ENCODE data around the gene SP140. TPM values are rescaled to one million over a fixed set of nuclear protein-coding genes. Genes with fewer than 3 reads are reported as not detected.
"Not testable (repeated sequence)": the region's sequence is repeated elsewhere in the genome, so short reads cannot be mapped to it uniquely, and the experiment has no call there.

Gene SP140
- total and polyA plus RNA-seq, 7 donors, result 0.19 to 0.59 (median 0.35) TPM

DNA sequence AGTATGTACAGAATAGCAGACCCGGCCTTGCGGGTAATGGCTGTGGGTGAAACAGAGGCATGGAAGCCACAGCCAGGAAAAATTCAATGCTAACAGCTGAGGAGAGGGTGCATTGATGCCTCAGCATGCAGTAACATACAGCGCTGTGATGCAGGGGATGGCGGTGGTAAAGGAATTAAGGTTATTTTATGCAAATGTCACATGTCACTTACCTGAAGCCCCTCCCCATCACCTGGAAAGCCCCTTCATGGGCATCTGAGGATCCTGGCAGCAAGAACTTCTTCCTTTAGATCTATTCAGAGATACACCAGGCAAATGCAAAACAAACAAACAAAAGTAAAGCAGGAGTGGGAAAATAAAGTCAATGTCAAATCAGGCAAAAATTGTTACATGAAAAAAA, 4.0 kb upstream of the SP140 start:
- no peaks in the 10 kb centered on the region for H3K4me1 ChIP-seq
- H3K4me3 ChIP-seq, result no peak overlapping the region
- H3K9me3 ChIP-seq, result no peaks in the 10 kb centered on the region
- no peak overlapping the region for H3K27ac ChIP-seq
- DNase-seq, result no peak
- 94 to 99% (median 98%) methylated on average over 4 of the region's 4 CpGs for WGBS, 3 donors
- no peak for ATAC-seq
- H3K36me3 ChIP-seq (ENCODE audit: insufficient read depth in 1 of 2, low read depth in 1 of 2), result peaks cover 0 to 2% of the 10 kb centered on the region in 2 donors
- intact Hi-C loops (cut with DNase I), result no loop called here
- TF ChIP-seq CTCF (IDR thresholded peaks at IDR 0.05), result no peak
- H3K27me3 ChIP-seq (ENCODE audit: insufficient read depth in 3 of 3, low read length in 2 of 3), result no peaks in the 10 kb centered on the region

GRCh38 chr2:230222829-230223228, 2.7 kb upstream of the SP140 start:
- DNase-seq; H3K9me3 ChIP-seq; H3K27me3 ChIP-seq (ENCODE audit: insufficient read depth in 3 of 3, low read length in 2 of 3); ATAC-seq; H3K4me1 ChIP-seq; intact Hi-C loops (cut with DNase I); H3K27ac ChIP-seq; H3K4me3 ChIP-seq; H3K36me3 ChIP-seq (ENCODE audit: insufficient read depth in 1 of 2, low read depth in 1 of 2): not testable (repeated sequence)
- 91 to 96% (median 95%) methylated on average over 4 of the region's 4 CpGs for WGBS, 3 donors

DNA sequence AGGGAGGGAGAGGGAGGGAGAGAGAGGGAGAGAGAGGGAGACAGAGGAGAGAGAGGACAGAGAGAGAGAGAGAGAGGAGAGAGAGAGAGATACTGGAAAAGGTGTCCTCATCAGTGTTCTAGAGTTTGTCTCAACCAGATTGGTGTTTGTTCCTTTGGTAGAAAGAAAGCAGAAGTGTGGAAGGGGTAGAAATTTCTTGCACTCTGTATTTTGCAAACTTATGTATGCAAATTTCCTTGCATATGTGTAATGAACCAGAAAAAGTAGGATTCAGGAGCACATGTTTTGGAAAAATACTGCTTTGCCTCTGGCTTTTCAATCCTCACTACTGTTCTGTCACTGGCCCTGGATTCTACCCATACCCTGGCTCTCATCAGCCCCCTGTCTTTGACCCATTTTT, 1.1 kb upstream of the SP140 start:
- H3K4me3 ChIP-seq, result no peak overlapping the region
- no peaks in the 10 kb centered on the region for H3K4me1 ChIP-seq
- no peak overlapping the region for H3K27ac ChIP-seq
- DNase-seq (no peak), ATAC-seq (no peak)
- no peaks in the 10 kb centered on the region for H3K9me3 ChIP-seq
- no peak for TF ChIP-seq CTCF (IDR thresholded peaks at IDR 0.05)
- intact Hi-C loops (cut with DNase I), result no loop called here
- no peaks in the 10 kb centered on the region for H3K36me3 ChIP-seq (ENCODE audit: insufficient read depth in 1 of 2, low read depth in 1 of 2)
- no peaks in the 10 kb centered on the region for H3K27me3 ChIP-seq (ENCODE audit: insufficient read depth in 3 of 3, low read length in 2 of 3)

- intact Hi-C loops (cut with DNase I), result no loop called here
- no peaks in the 10 kb centered on the region for H3K27me3 ChIP-seq (ENCODE audit: insufficient read depth in 3 of 3, low read length in 2 of 3)
- DNase-seq, result no peak
- no peak for ATAC-seq
- no peaks in the 10 kb centered on the region for H3K4me1 ChIP-seq
- WGBS, 3 donors, result 86 to 91% (median 90%) methylated on average over 4 of the region's 4 CpGs
- H3K36me3 ChIP-seq (ENCODE audit: insufficient read depth in 1 of 2, low read depth in 1 of 2), result no peaks in the 10 kb centered on the region
- no peaks in the 10 kb centered on the region for H3K9me3 ChIP-seq
- H3K27ac ChIP-seq, result no peak overlapping the region
- TF ChIP-seq CTCF (IDR thresholded peaks at IDR 0.05), result no peak
- H3K4me3 ChIP-seq, result no peak overlapping the region
Observed at GRCh38 chr2:230226051-230226551, 565 bp downstream of the SP140 start.

GRCh38 chr2:230227216-230227615, 1.7 kb downstream of the SP140 start:
- no peak overlapping the region for H3K27ac ChIP-seq
- DNase-seq (no peak), ATAC-seq (no peak)
- H3K9me3 ChIP-seq, result no peaks in the 10 kb centered on the region
- H3K4me1 ChIP-seq, result no peaks in the 10 kb centered on the region
- H3K27me3 ChIP-seq (ENCODE audit: insufficient read depth in 3 of 3, low read length in 2 of 3), result no peaks in the 10 kb centered on the region
- TF ChIP-seq CTCF (IDR thresholded peaks at IDR 0.05), result no peak
- no peaks in the 10 kb centered on the region for H3K36me3 ChIP-seq (ENCODE audit: insufficient read depth in 1 of 2, low read depth in 1 of 2)
- 80 to 86% (median 85%) methylated on average over 3 of the region's 3 CpGs for WGBS, 3 donors
- H3K4me3 ChIP-seq, result no peak overlapping the region
- intact Hi-C loops (cut with DNase I), result no loop called here
